ENCODE results near the gene HOXD8. TPM values are rescaled to one million over a fixed set of nuclear protein-coding genes. Genes with fewer than 3 reads are reported as not detected.

The HOXD8 gene
- total RNA-seq, 1 donor from 2014 or later, result not detected

GRCh38 chr2:176109192-176109901 is 20.2 kb upstream of the HOXD8 start:
- DNase-seq (ENCODE audit: low read depth) (no peak), FAIRE-seq (no peak)
- Mint-ChIP-seq H3K4me1 (ENCODE audit: low read depth, unreplicated experiment) (peaks cover 2% of the 10 kb centered on the region), H3K27ac (ENCODE audit: unreplicated experiment) (peak overlapping the region; percentile 48), H3K4me3 (ENCODE audit: unreplicated experiment) (no peak overlapping the region), H3K9me3 (ENCODE audit: unreplicated experiment) (peaks cover 16% of the 10 kb centered on the region), H3K27me3 (ENCODE audit: low read depth, unreplicated experiment) (peaks cover 80% of the 10 kb centered on the region), H3K36me3 (ENCODE audit: low read depth, unreplicated experiment) (no peaks in the 10 kb centered on the region)
- Histone ChIP-seq H3K27me3 (ENCODE audit: insufficient read depth, low read length) (peaks cover 87% of the 10 kb centered on the region), H3K36me3 (ENCODE audit: insufficient read depth, low read length) (no peaks in the 10 kb centered on the region), H3K9me3 (ENCODE audit: insufficient read depth, low read depth, low read length) (peaks cover 4% of the 10 kb centered on the region), H3K27ac (ENCODE audit: low read depth, low read length) (no peak overlapping the region), H3K4me2 (ENCODE audit: low read length) (no peak overlapping the region), H3K9ac (ENCODE audit: low read length) (no peak overlapping the region), H3K4me3 (ENCODE audit: insufficient read depth, low read depth, low read length) (no peak overlapping the region), H3K4me1 (ENCODE audit: insufficient read depth, low read length) (no peaks in the 10 kb centered on the region), H3K79me2 (ENCODE audit: insufficient read depth, low read length) (no peaks in the 10 kb centered on the region), H2AFZ (ENCODE audit: low read depth, low read length) (no peak overlapping the region), H4K20me1 (ENCODE audit: insufficient read depth, low read length) (peaks cover 4% of the 10 kb centered on the region)
- TF ChIP-seq CTCF (IDR thresholded peaks at IDR 0.05; ENCODE audit: insufficient read depth, low read depth, low read length), result no peak
- peak; percentile 42 for TF ChIP-seq EZH2 (IDR thresholded peaks at IDR 0.05; ENCODE audit: insufficient read depth, low read length)

DNA sequence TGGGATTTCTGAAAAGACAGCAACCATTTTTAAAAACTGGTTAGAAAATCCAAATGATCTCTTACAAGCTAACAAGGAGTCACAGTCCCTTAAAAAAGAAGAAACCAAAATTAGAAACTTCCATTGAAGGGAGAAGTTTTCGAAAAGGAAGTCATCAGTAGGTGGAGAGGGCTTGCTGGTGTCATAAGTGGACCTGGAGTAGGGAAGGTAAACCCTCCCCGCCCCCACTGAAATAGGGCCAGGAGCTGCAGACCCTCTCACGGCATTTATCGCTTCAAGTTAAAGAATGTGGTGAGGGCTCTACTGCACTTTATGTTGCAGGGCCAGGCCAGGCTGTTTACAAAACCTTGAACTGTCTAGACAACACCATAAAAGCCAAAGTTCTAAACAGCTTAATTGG is 19.6 kb upstream of the HOXD8 start:
- H3K4me3 Mint-ChIP-seq (ENCODE audit: unreplicated experiment), result no peak overlapping the region
- no peak overlapping the region for H3K27ac Mint-ChIP-seq (ENCODE audit: unreplicated experiment)
- peaks cover 16% of the 10 kb centered on the region for H3K9me3 Mint-ChIP-seq (ENCODE audit: unreplicated experiment)
- Histone ChIP-seq H2AFZ (ENCODE audit: low read depth, low read length) (no peak overlapping the region), H3K9ac (ENCODE audit: low read length) (no peak overlapping the region), H3K4me3 (ENCODE audit: insufficient read depth, low read depth, low read length) (no peak overlapping the region), H3K79me2 (ENCODE audit: insufficient read depth, low read length) (no peaks in the 10 kb centered on the region), H3K4me2 (ENCODE audit: low read length) (no peak overlapping the region), H3K36me3 (ENCODE audit: insufficient read depth, low read length) (no peaks in the 10 kb centered on the region), H3K27me3 (ENCODE audit: insufficient read depth, low read length) (peaks cover 87% of the 10 kb centered on the region), H3K4me1 (ENCODE audit: insufficient read depth, low read length) (no peaks in the 10 kb centered on the region), H4K20me1 (ENCODE audit: insufficient read depth, low read length) (peaks cover 4% of the 10 kb centered on the region), H3K27ac (ENCODE audit: low read depth, low read length) (no peak overlapping the region), H3K9me3 (ENCODE audit: insufficient read depth, low read depth, low read length) (peaks cover 4% of the 10 kb centered on the region)
- H3K27me3 Mint-ChIP-seq (ENCODE audit: low read depth, unreplicated experiment), result peaks cover 80% of the 10 kb centered on the region
- peaks cover 2% of the 10 kb centered on the region for H3K4me1 Mint-ChIP-seq (ENCODE audit: low read depth, unreplicated experiment)
- TF ChIP-seq EZH2 (IDR thresholded peaks at IDR 0.05; ENCODE audit: insufficient read depth, low read length) (no peak), CTCF (IDR thresholded peaks at IDR 0.05; ENCODE audit: insufficient read depth, low read depth, low read length) (no peak)
- no peaks in the 10 kb centered on the region for H3K36me3 Mint-ChIP-seq (ENCODE audit: low read depth, unreplicated experiment)
- DNase-seq (ENCODE audit: low read depth) (no peak), FAIRE-seq (no peak)
